GM12873 (cell line): ENCODE measurements around the gene KLB.

Experiments
- CTCF ChIP-seq: IDR thresholded peaks from 2 replicates; pipeline ENCODE4 v1.5.1; 2012; ENCODE audit warnings: low read depth, mild to moderate bottlenecking, moderate library complexity, low read length, control low read depth; ENCODE audit not compliant: insufficient read depth; ENCODE audit errors: missing control alignments

Gene KLB

GRCh38 chr4:39410415-39410814, 3.7 kb downstream of the KLB start:
- peak; percentile 9 for TF ChIP-seq CTCF

GRCh38 chr4:39415678-39416283, 9.1 kb downstream of the KLB start:
- TF ChIP-seq CTCF, result no peak

GRCh38 chr4:39422247-39422646, 15.5 kb downstream of the KLB start:
- no peak for TF ChIP-seq CTCF

GRCh38 chr4:39426728-39427127, 20.0 kb downstream of the KLB start:
- no peak for TF ChIP-seq CTCF

GRCh38 chr4:39427520-39428114, 20.9 kb downstream of the KLB start:
- no peak for TF ChIP-seq CTCF

- no peak for TF ChIP-seq CTCF
Measured at GRCh38 chr4:39429476-39430334, 23.0 kb downstream of the KLB start.

- TF ChIP-seq CTCF, result no peak
Measured at GRCh38 chr4:39433878-39434492, 27.3 kb downstream of the KLB start.
